Right atrium auricular region (tissue), 2 donors: ENCODE data around the gene APCDD1L. TPM values are rescaled to one million over a fixed set of nuclear protein-coding genes. Genes with fewer than 3 reads are reported as not detected.

Experiments used
- DNase-seq: peaks from one replicate; pipeline ENCODE4 v3.0.0-alpha.2; 2019; ENCODE audit warnings: low spot score
- H3K27ac ChIP-seq, 2 donors: fragments of 200-600 bp; sonication (generic); 1 replicate in 1 of 2; 2 replicates in 1 of 2; pipeline ENCODE4 v1.5.1; 2016 to 2019
- H3K27me3 ChIP-seq, 2 donors: fragments of 200-600 bp; sonication (generic); one replicate each; pipeline versions ENCODE4 v1.5.1 to v1.6.0; 2017 to 2019
- H3K36me3 ChIP-seq: fragments of 200-600 bp; sonication (generic); one replicate; pipeline ENCODE4 v1.5.1; 2016
- H3K4me1 ChIP-seq, 2 donors: fragments of 200-600 bp; sonication (generic); one replicate each; pipeline versions ENCODE4 v1.5.1 to v1.6.0; 2017 to 2019
- H3K4me3 ChIP-seq, 2 donors: fragments of 200-600 bp; sonication (generic); 1 replicate in 1 of 2; 2 replicates in 1 of 2; pipeline ENCODE4 v1.5.1; 2017 to 2019; ENCODE audit warnings: mild to moderate bottlenecking in 1 of 2, moderate library complexity in 1 of 2
- H3K9me3 ChIP-seq, 2 donors: fragments of 200-600 bp; sonication (generic); one replicate each; pipeline ENCODE4 v1.5.1; 2019
- CTCF ChIP-seq, 2 donors: fragments of 200-600 bp; sonication (generic); IDR thresholded peaks; one replicate each; pipeline ENCODE4 v1.5.1; 2019; ENCODE audit warnings: antibody characterized with exemption in 2 of 2
- total RNA-seq, 2 donors: library from RNA; depleted of rRNA; stranded (reverse); fragments of >200 nt; gene quantifications; one replicate each; pipeline ENCODE4 v1.1.0, GENCODE V29; 2016

APCDD1L gene
- total RNA-seq, 2 donors from 2014 or later = 0.89 to 1.5 TPM

GRCh38 chr20:58546756-58547622, 31.8 kb upstream of the APCDD1L start:
- H3K4me1 ChIP-seq = no peaks in the 10 kb centered on the region
- no peak overlapping the region for H3K4me3 ChIP-seq
- no peaks in the 10 kb centered on the region for H3K27me3 ChIP-seq
- no peak for TF ChIP-seq CTCF (IDR thresholded peaks at IDR 0.05)
- peak; percentile 43 for DNase-seq
- H3K36me3 ChIP-seq = no peaks in the 10 kb centered on the region
- no peak overlapping the region for H3K27ac ChIP-seq
- H3K9me3 ChIP-seq = no peaks in the 10 kb centered on the region

DNA sequence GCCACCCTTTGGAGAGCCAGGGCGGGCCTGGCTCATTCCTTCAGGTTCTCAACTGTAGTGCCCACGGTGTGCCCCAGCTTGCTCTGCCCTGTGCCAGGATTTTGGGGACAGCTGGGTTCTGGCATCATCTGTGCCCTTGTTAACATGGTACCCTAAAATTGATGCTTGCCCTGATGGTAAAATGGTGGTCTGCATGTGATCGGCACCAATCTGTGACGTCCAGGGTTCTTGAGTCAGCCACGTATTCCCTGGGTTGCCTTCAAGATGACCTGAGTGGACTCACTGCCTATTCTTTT, 31.2 kb upstream of the APCDD1L start:
- no peak overlapping the region for H3K4me3 ChIP-seq
- H3K27me3 ChIP-seq = no peaks in the 10 kb centered on the region
- peak; percentile 4 for DNase-seq

DNA sequence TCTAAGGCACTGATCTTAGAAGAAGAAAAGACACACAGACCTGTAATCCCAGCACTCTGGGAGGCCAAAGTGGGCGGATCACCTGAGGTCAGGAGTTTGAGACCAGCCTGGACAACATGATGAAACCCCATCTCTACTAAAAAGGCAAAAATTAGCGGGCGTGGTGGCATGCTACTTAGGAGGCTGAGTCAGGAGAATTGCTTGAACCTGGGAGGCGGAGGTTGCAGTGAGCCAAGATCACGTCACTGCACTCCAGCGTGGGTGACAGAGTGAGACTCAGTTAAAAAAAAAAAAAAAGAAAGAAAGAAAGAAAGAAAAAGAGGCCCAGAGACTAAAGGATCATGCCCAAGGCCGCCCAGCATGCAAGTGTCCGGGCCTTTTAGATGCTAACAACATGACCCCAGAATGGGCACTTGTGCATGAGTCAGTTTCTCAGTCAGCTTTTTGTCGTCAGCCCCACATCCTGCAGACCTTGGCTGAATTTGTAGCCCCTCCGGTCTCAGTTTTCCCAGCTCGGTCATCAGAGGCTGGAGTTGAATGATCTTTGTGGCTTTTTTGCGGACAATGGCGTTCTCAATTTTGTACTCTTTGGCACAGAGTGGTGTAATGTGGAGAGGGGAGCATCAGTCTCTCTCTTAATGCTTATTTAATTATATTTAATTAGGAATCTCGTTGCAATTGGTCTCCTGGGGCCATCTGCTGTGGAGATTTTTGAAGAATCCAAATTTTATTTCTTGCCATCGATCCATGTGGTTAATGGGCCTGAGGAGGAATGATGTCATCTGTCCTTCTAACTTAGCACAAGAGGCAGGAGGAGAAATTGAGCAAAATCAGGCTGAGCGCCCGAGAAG, 30.6 kb upstream of the APCDD1L start:
- no peak overlapping the region for H3K27ac ChIP-seq
- H3K4me1 ChIP-seq = no peaks in the 10 kb centered on the region
- no peak for TF ChIP-seq CTCF (IDR thresholded peaks at IDR 0.05)
- no peak overlapping the region for H3K4me3 ChIP-seq
- H3K36me3 ChIP-seq = no peaks in the 10 kb centered on the region
- no peaks in the 10 kb centered on the region for H3K9me3 ChIP-seq
- peak; percentile 34 for DNase-seq
- H3K27me3 ChIP-seq = no peaks in the 10 kb centered on the region

More for the DNA sequence above, 31.2 kb upstream of the APCDD1L start:
- H3K4me1 ChIP-seq = no peaks in the 10 kb centered on the region
- no peak overlapping the region for H3K27ac ChIP-seq
- no peak for TF ChIP-seq CTCF (IDR thresholded peaks at IDR 0.05)
- H3K36me3 ChIP-seq = no peaks in the 10 kb centered on the region
- no peaks in the 10 kb centered on the region for H3K9me3 ChIP-seq

GRCh38 chr20:58544891-58545290, 29.7 kb upstream of the APCDD1L start:
- no peak overlapping the region for H3K27ac ChIP-seq
- peak; percentile 32 for DNase-seq

DNA sequence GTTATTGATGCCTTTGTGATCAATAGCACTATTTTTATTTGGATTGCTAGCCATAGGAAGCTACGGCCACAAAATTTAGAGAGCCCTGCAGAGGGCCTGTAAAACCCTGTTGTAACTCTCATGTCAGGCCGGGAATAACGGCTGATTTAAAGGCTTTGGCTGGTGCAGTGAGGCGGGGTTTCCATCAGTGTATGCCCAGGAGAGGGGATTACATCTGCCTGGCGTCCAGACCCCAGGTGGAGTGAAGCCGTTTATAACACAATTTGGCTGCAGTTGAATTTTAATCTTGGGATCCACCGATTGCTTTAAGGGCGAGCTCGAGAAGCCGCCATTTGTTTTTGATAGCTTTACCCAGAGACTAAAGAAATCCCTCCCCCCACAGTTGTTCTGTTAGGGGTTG, 29.1 kb upstream of the APCDD1L start:
- no peaks in the 10 kb centered on the region for H3K27me3 ChIP-seq
- TF ChIP-seq CTCF (IDR thresholded peaks at IDR 0.05) = no peak
- H3K4me1 ChIP-seq = no peaks in the 10 kb centered on the region
- no peak overlapping the region for H3K27ac ChIP-seq
- no peaks in the 10 kb centered on the region for H3K9me3 ChIP-seq
- no peak overlapping the region for H3K4me3 ChIP-seq
- peak; percentile 1 for DNase-seq
- H3K36me3 ChIP-seq = no peaks in the 10 kb centered on the region

More at GRCh38 chr20:58544891-58545290, 29.7 kb upstream of the APCDD1L start:
- Histone ChIP-seq H3K4me1 (no peaks in the 10 kb centered on the region), H3K4me3 (no peak overlapping the region), H3K27me3 (no peaks in the 10 kb centered on the region), H3K36me3 (no peaks in the 10 kb centered on the region), H3K9me3 (no peaks in the 10 kb centered on the region)
- no peak for TF ChIP-seq CTCF (IDR thresholded peaks at IDR 0.05)
